Mesothelial cell of epicardium (in vitro differentiated cells): ENCODE data around the gene LAMC3. TPM values are rescaled to one million over a fixed set of nuclear protein-coding genes. Genes with fewer than 3 reads are reported as not detected.

Source experiments
- DNase-seq, 2 experiments: peaks; one replicate each; pipeline ENCODE4 v3.0.0; 2021; ENCODE audit warnings: low spot score in 2 of 2; ENCODE audit not compliant: unreplicated experiment in 2 of 2
- H3K27ac Mint-ChIP-seq: 2 replicates; pipeline ENCODE4 v1.8.0; 2021; ENCODE audit warnings: mixed read lengths
- H3K27me3 Mint-ChIP-seq: 2 replicates; pipeline ENCODE4 v1.8.0; 2021; ENCODE audit warnings: low read depth, mixed read lengths
- H3K36me3 Mint-ChIP-seq: 2 replicates; pipeline ENCODE4 v1.8.0; 2021; ENCODE audit warnings: mixed read lengths
- H3K4me1 Mint-ChIP-seq: 2 replicates; pipeline ENCODE4 v1.8.0; 2021; ENCODE audit warnings: mixed read lengths
- H3K4me3 Mint-ChIP-seq: 2 replicates; pipeline ENCODE4 v1.8.0; 2021; ENCODE audit warnings: mild to moderate bottlenecking, moderate library complexity, mixed read lengths
- H3K9me3 Mint-ChIP-seq: 2 replicates; pipeline ENCODE4 v1.8.0; 2021; ENCODE audit warnings: mixed read lengths
- CTCF ChIP-seq: fragments of 200-600 bp; sonication (generic); IDR thresholded peaks from one replicate; pipeline ENCODE4 v1.5.0; 2021; ENCODE audit warnings: antibody characterized with exemption; ENCODE audit not compliant: unreplicated experiment
- total RNA-seq: library from RNA; stranded (reverse); gene quantifications from 3 replicates; pipeline ENCODE4 v1.2.1, GENCODE V29; 2021

Gene LAMC3
- total RNA-seq, 1 donor from 2014 or later, result 18.3 TPM

DNA sequence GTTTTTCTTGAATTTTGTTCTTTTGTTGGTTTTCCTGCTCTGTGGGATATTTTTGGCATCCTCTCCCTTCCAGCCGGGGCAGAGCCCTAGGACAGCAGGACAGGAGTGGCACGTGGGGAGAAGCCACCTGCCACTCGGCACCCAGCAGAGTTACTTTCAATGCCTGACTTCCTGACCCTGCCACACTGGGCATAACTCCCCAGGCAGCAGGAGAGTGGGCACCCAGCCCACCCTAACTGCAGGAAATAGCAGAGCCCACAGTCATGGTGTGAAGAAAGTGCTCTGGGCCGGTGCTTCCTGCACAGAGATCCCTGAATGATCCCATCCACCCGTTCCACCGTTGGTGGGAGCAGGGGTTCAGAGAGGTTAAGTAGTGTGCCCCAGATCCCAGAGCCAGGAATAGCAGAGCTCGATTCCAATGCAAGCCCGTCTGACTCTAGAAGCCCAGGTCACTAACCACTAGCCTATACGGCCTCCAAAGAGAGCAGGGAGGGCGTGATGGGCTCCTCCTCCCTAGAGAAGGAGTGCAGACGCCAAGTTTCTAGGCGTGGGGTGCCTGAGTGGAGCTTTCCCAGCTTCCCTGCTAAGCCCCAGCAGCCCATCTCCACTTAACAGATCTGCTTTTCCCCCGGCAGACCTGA, 108.3 kb downstream of the LAMC3 start:
- H3K9me3 Mint-ChIP-seq, result no peaks in the 10 kb centered on the region
- TF ChIP-seq CTCF, result no peak
- no peaks in the 10 kb centered on the region for H3K27me3 Mint-ChIP-seq
- no peaks in the 10 kb centered on the region for H3K4me1 Mint-ChIP-seq
- no peak overlapping the region for H3K4me3 Mint-ChIP-seq
- H3K27ac Mint-ChIP-seq, result no peak overlapping the region
- no peaks in the 10 kb centered on the region for H3K36me3 Mint-ChIP-seq
- no peak for DNase-seq

DNA sequence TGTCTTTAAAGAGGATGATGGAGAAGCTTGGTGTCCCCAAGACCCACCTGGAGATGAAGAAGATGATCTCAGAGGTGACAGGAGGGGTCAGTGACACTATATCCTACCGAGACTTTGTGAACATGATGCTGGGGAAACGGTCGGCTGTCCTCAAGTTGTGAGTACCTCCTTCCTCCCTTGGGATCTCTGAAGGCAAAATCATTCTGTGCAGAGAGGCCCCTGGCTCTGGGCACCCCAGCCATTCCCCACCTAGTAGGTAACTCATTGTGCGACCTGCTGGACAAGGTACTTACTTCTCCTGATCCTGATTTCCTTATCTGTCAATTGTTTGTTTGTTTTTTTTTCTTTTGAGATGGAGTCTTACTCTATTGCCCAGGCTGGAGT, 108.8 kb downstream of the LAMC3 start:
- no peak for DNase-seq
- H3K27ac Mint-ChIP-seq, result no peak overlapping the region
- no peaks in the 10 kb centered on the region for H3K27me3 Mint-ChIP-seq
- no peak for TF ChIP-seq CTCF
- no peaks in the 10 kb centered on the region for H3K9me3 Mint-ChIP-seq
- no peak overlapping the region for H3K4me3 Mint-ChIP-seq
- no peaks in the 10 kb centered on the region for H3K4me1 Mint-ChIP-seq
- H3K36me3 Mint-ChIP-seq, result no peaks in the 10 kb centered on the region

GRCh38 chr9:131119600-131119999, 110.6 kb downstream of the LAMC3 start:
- DNase-seq, result no peak
- no peak overlapping the region for H3K27ac Mint-ChIP-seq
- TF ChIP-seq CTCF, result no peak
- no peaks in the 10 kb centered on the region for H3K9me3 Mint-ChIP-seq
- no peaks in the 10 kb centered on the region for H3K4me1 Mint-ChIP-seq
- H3K4me3 Mint-ChIP-seq, result no peak overlapping the region
- H3K36me3 Mint-ChIP-seq, result no peaks in the 10 kb centered on the region
- H3K27me3 Mint-ChIP-seq, result no peaks in the 10 kb centered on the region

GRCh38 chr9:131120620-131121228, 111.8 kb downstream of the LAMC3 start:
- H3K4me1 Mint-ChIP-seq, result peaks cover 8% of the 10 kb centered on the region
- no peaks in the 10 kb centered on the region for H3K9me3 Mint-ChIP-seq
- DNase-seq, result no peak
- no peak for TF ChIP-seq CTCF
- no peaks in the 10 kb centered on the region for H3K36me3 Mint-ChIP-seq
- no peaks in the 10 kb centered on the region for H3K27me3 Mint-ChIP-seq
- no peak overlapping the region for H3K27ac Mint-ChIP-seq
- no peak overlapping the region for H3K4me3 Mint-ChIP-seq

DNA sequence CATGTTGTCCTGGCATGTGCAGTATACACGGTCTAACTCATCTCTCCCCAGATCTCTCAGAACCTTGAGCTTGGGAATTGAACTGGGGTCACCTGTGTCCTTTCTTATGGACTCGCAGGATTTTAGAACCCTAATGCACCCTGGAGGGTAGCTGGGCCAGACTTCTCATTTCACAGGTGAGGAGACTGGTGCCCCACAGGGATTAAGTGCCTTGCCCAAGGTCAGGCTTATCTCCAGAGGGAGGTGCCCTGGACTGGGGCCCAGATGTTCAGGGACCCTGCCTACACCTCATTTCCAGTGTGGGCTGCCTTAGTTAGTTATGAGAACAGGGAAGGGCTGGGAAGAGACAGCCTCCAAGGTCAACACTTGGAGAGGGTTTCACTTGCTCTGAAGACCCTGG, 112.4 kb downstream of the LAMC3 start:
- H3K36me3 Mint-ChIP-seq, result no peaks in the 10 kb centered on the region

More for the DNA sequence above, 112.4 kb downstream of the LAMC3 start:
- DNase-seq, result no peak
- H3K9me3 Mint-ChIP-seq, result no peaks in the 10 kb centered on the region
- H3K4me3 Mint-ChIP-seq, result no peak overlapping the region
- no peaks in the 10 kb centered on the region for H3K27me3 Mint-ChIP-seq
- TF ChIP-seq CTCF, result no peak
- no peak overlapping the region for H3K27ac Mint-ChIP-seq
- H3K4me1 Mint-ChIP-seq, result peaks cover 14% of the 10 kb centered on the region
